Thyroid gland (tissue), 4 donors: ENCODE measurements around the gene GASK1B.
A peak's percentile ranks its signal among the peaks of the same experiment; 100 is the strongest.

Experiments used
- POLR2A ChIP-seq, 2 donors: fragments of 450-650 bp; IDR thresholded peaks; one replicate each; pipeline ENCODE4 v1.6.1; 2017; ENCODE audit warnings: antibody characterized with exemption in 2 of 2, mild to moderate bottlenecking in 2 of 2, moderate library complexity in 1 of 2
- TF ChIP-seq, protein P1 (sequence below), 6 experiments: fragments of 200-600 bp in 3 of 6; fragments of 450-650 bp in 3 of 6; sonication (generic) in 3 of 6; IDR thresholded peaks; one replicate each; pipeline ENCODE4 v1.5.1; 2016 to 2019; ENCODE audit warnings: antibody characterized with exemption in 6 of 6, mild to moderate bottlenecking in 2 of 6, inconsistent platforms in 1 of 6, moderate library complexity in 1 of 6

DNA sequence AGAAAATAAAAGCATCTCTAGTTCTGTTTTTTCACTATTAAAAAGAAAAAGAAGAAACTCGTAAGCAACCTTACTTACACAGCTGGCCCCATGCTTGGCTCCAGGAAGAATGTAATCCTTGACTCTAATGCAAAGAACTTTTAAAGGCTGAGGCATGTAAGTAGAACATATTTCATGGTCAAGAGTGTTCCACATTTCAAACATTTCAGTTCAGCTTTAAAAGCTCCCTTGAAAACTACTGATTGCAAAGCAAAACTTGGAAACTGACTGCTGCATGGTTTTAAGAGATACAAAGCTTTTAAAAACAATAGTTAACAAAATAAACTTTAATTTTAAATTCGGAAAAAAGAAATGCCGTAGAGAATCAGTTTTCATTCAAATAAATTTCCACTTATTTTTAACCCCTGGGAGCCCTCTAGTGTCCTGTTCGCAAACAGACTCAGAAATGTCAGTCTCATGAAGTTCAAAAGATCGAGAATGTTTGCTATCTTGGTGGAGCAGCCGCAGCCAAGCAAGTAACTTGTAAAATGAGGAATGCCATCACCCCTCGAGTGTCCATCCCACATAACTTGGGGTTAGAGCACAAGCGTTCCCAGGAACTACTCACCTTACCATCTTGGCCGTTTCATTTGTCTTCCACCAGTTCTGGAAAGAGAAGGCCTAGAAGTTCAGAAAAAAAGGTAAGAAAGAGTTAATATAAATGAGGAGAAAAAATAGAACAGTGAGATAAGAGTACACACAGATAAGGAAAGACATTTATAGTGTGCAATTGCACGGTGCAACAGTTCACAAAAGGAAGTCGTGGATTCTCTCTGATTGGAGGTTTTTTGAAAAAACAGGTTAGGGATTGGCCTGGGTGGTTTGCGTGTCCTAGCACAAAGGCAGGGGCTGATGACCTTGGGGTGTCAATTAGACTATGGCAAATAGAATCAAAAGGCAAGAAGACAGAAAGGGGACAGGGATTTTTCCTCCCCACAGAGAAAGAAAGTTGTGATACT, at the start of gene GASK1B:
- TF ChIP-seq POLR2A (IDR thresholded peaks at IDR 0.05): no peak
- TF ChIP-seq, protein P1, sequence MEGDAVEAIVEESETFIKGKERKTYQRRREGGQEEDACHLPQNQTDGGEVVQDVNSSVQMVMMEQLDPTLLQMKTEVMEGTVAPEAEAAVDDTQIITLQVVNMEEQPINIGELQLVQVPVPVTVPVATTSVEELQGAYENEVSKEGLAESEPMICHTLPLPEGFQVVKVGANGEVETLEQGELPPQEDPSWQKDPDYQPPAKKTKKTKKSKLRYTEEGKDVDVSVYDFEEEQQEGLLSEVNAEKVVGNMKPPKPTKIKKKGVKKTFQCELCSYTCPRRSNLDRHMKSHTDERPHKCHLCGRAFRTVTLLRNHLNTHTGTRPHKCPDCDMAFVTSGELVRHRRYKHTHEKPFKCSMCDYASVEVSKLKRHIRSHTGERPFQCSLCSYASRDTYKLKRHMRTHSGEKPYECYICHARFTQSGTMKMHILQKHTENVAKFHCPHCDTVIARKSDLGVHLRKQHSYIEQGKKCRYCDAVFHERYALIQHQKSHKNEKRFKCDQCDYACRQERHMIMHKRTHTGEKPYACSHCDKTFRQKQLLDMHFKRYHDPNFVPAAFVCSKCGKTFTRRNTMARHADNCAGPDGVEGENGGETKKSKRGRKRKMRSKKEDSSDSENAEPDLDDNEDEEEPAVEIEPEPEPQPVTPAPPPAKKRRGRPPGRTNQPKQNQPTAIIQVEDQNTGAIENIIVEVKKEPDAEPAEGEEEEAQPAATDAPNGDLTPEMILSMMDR (IDR thresholded peaks at IDR 0.05): peak in 5 of 6 experiments; percentile 17 to 53 (median 48)
